Fibroblast of the aortic adventitia (primary cell): ENCODE results near the gene FAM83F. TPM values are rescaled to one million over a fixed set of nuclear protein-coding genes. Genes with fewer than 3 reads are reported as not detected.

ENCODE experiments used
- DNase-seq: peaks from one replicate; pipeline ENCODE4 v3.0.0-alpha.2; 2010; ENCODE audit warnings: low read depth
- H3K4me3 ChIP-seq: 2 replicates; pipeline ENCODE4 v1.5.1; 2011; ENCODE audit warnings: low read depth, mild to moderate bottlenecking, control low read depth, low read length, moderate library complexity
- CTCF ChIP-seq: IDR thresholded peaks from 2 replicates; pipeline ENCODE4 v1.5.1; 2011; ENCODE audit warnings: mild to moderate bottlenecking, low read length, control low read depth, inconsistent platforms; ENCODE audit not compliant: insufficient read depth
- total RNA-seq: library from RNA; depleted of rRNA; stranded (reverse); fragments of >200 nt; gene quantifications from 2 replicates; pipeline ENCODE4 v1.2.3, GENCODE V29; 2012; ENCODE audit warnings: low replicate concordance

Gene FAM83F
- total RNA-seq, 1 donor, result not detected

- no peak overlapping the region for H3K4me3 ChIP-seq
- TF ChIP-seq CTCF, result no peak
- no peak for DNase-seq
Observed at GRCh38 chr22:40051322-40051721, 56.6 kb downstream of the FAM83F start.

GRCh38 chr22:40053460-40053859 lies 58.7 kb downstream of the FAM83F start:
- TF ChIP-seq CTCF, result no peak
- no peak overlapping the region for H3K4me3 ChIP-seq
- no peak for DNase-seq

- DNase-seq, result no peak
- TF ChIP-seq CTCF, result no peak
- H3K4me3 ChIP-seq, result no peak overlapping the region
Observed at GRCh38 chr22:40054486-40054885, 59.7 kb downstream of the FAM83F start.

GRCh38 chr22:40055143-40055883 lies 60.6 kb downstream of the FAM83F start:
- no peak overlapping the region for H3K4me3 ChIP-seq
- DNase-seq, result no peak
- no peak for TF ChIP-seq CTCF

GRCh38 chr22:40056154-40056553 lies 61.4 kb downstream of the FAM83F start:
- no peak for TF ChIP-seq CTCF
- DNase-seq, result no peak
- H3K4me3 ChIP-seq, result no peak overlapping the region

GRCh38 chr22:40056559-40056958 lies 61.8 kb downstream of the FAM83F start:
- TF ChIP-seq CTCF, result no peak
- no peak for DNase-seq
- H3K4me3 ChIP-seq, result no peak overlapping the region

- no peak for DNase-seq
- H3K4me3 ChIP-seq, result no peak overlapping the region
- no peak for TF ChIP-seq CTCF
Observed at GRCh38 chr22:40057652-40058051, 62.9 kb downstream of the FAM83F start.
